A673 (cell line): ENCODE data around the gene SPO11.

ENCODE experiments used
- EZH2 ChIP-seq: fragments of 200-600 bp; sonication (generic); IDR thresholded peaks from 2 replicates; pipeline ENCODE4 v1.6.1; 2017; ENCODE audit warnings: borderline replicate concordance, low read depth, mild to moderate bottlenecking, mixed read lengths, antibody characterized with exemption, low read length; ENCODE audit not compliant: poor library complexity, severe bottlenecking
- TF ChIP-seq, protein P1 (sequence below): fragments of 300-800, 200-600 bp; sonication (generic); conservative IDR thresholded peaks from 2 replicates; pipeline ENCODE4 v1.5.1; 2017; ENCODE audit warnings: low read depth, mild to moderate bottlenecking, antibody characterized with exemption, low read length, moderate library complexity, mixed read lengths

DNA sequence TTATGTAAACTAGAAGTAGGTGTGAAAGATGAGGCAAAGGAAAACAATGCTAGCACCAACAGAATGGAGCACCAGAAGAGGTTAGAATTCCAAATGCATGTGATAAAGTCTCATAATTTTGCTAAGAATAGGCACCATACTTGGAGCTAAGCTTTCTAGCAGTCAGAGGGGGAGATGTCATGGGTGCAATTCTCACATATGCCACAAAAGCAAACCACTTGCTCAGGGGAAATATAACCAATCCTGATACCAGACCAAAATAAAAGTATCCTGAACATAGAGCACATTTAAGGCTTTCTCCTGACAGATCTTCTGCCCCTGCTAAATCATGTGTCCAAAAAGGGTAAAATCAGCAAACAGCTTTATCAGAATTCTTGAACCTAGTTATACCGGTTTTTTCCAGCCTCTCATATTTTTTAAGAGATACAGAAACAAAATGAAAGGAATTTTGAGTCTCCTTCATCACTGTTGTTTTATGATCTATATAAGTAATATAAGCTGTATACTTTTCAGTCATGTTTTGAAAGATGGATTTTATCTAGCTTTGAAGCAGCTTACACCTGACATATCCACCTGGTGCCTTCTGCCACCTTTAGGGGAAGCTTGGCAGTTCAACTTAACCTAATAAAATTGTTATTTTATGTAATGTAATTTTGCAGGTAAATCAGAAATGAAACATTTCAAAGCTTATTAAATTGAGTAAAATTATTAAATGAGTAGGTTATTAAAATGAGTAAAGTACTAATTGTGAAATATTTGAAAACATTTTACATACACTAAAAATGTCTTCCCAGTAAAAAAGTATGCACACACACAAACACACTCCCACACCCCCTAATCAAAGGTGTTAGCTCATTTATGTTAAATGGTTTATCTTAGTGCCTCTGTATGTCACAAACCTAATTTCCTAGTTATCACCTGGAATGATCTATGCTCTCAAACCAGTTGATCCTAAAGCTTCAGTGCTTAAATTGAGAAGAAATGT is 2.8 kb downstream of the SPO11 start:
- TF ChIP-seq, protein P1, sequence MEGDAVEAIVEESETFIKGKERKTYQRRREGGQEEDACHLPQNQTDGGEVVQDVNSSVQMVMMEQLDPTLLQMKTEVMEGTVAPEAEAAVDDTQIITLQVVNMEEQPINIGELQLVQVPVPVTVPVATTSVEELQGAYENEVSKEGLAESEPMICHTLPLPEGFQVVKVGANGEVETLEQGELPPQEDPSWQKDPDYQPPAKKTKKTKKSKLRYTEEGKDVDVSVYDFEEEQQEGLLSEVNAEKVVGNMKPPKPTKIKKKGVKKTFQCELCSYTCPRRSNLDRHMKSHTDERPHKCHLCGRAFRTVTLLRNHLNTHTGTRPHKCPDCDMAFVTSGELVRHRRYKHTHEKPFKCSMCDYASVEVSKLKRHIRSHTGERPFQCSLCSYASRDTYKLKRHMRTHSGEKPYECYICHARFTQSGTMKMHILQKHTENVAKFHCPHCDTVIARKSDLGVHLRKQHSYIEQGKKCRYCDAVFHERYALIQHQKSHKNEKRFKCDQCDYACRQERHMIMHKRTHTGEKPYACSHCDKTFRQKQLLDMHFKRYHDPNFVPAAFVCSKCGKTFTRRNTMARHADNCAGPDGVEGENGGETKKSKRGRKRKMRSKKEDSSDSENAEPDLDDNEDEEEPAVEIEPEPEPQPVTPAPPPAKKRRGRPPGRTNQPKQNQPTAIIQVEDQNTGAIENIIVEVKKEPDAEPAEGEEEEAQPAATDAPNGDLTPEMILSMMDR = no peak; the same call in 1 of the 2 replicates
- no peak for TF ChIP-seq EZH2
